Trophoblast cell (in vitro differentiated cells and primary cell): ENCODE measurements around the gene RNF26.

Source experiments
- DNase-seq, 2 donors: peaks; one replicate each; pipeline ENCODE4 v3.0.0-alpha.2; 2016
- H2AFZ ChIP-seq: 2 replicates; pipeline ENCODE4 v1.6.1; 2013; ENCODE audit warnings: low read length, moderate library complexity, mild to moderate bottlenecking; ENCODE audit not compliant: insufficient read depth, poor library complexity
- H2AK5ac ChIP-seq: 2 replicates; pipeline ENCODE4 v1.6.1; 2013; ENCODE audit warnings: mild to moderate bottlenecking, low read length
- H2BK120ac ChIP-seq: 2 replicates; pipeline ENCODE4 v1.6.1; 2013; ENCODE audit warnings: low read length, mild to moderate bottlenecking, moderate library complexity; ENCODE audit not compliant: insufficient read depth, poor library complexity
- H2BK12ac ChIP-seq: 2 replicates; pipeline ENCODE4 v1.6.1; 2013; ENCODE audit warnings: mild to moderate bottlenecking, low read length, moderate library complexity
- H2BK5ac ChIP-seq: 2 replicates; pipeline ENCODE4 v1.6.1; 2013; ENCODE audit warnings: low read length, low read depth, moderate library complexity, mild to moderate bottlenecking; ENCODE audit not compliant: poor library complexity
- H3K14ac ChIP-seq: 2 replicates; pipeline ENCODE4 v1.6.1; 2013; ENCODE audit warnings: mild to moderate bottlenecking, low read length
- H3K18ac ChIP-seq: 2 replicates; pipeline ENCODE4 v1.6.1; 2013; ENCODE audit warnings: mild to moderate bottlenecking, low read length
- H3K23ac ChIP-seq: 2 replicates; pipeline ENCODE4 v1.6.1; 2013; ENCODE audit warnings: low read length
- H3K27ac ChIP-seq: 2 replicates; pipeline ENCODE4 v1.5.1; 2013; ENCODE audit warnings: low read depth, mild to moderate bottlenecking, inconsistent platforms, low read length, moderate library complexity
- H3K27me3 ChIP-seq: 2 replicates; pipeline ENCODE4 v1.6.1; 2013; ENCODE audit warnings: inconsistent platforms, mild to moderate bottlenecking, low read length, moderate library complexity; ENCODE audit not compliant: insufficient read depth
- H3K36me3 ChIP-seq, 2 experiments: 1 replicate in 1 of 2; 2 replicates in 1 of 2; pipeline ENCODE4 v1.6.1; 2013; ENCODE audit warnings: low read length in 2 of 2, mild to moderate bottlenecking in 2 of 2, moderate library complexity in 1 of 2; ENCODE audit not compliant: insufficient read depth in 2 of 2, control insufficient read depth in 1 of 2
- H3K4ac ChIP-seq: 2 replicates; pipeline ENCODE4 v1.6.1; 2013; ENCODE audit warnings: low read depth, mild to moderate bottlenecking, low read length, moderate library complexity
- H3K4me1 ChIP-seq, 2 experiments: 1 replicate in 1 of 2; 2 replicates in 1 of 2; pipeline ENCODE4 v1.6.1; 2013; ENCODE audit warnings: low read length in 2 of 2, mild to moderate bottlenecking in 2 of 2, moderate library complexity in 1 of 2; ENCODE audit not compliant: insufficient read depth in 2 of 2, control insufficient read depth in 1 of 2
- H3K4me2 ChIP-seq: 2 replicates; pipeline ENCODE4 v1.6.1; 2013; ENCODE audit warnings: inconsistent platforms, mild to moderate bottlenecking, low read length, moderate library complexity
- H3K4me3 ChIP-seq: 2 replicates; pipeline ENCODE4 v1.5.1; 2013; ENCODE audit warnings: mild to moderate bottlenecking, low read depth, low read length, inconsistent platforms
- H3K79me1 ChIP-seq: one replicate; pipeline ENCODE4 v1.6.1; 2013; ENCODE audit warnings: low read length
- H3K79me2 ChIP-seq: 2 replicates; pipeline ENCODE4 v1.6.1; 2013; ENCODE audit warnings: low read length, mild to moderate bottlenecking; ENCODE audit not compliant: control insufficient read depth, insufficient read depth, poor library complexity
- H3K9ac ChIP-seq: 2 replicates; pipeline ENCODE4 v1.6.1; 2013; ENCODE audit warnings: mild to moderate bottlenecking, low read length
- H3K9me3 ChIP-seq: 2 replicates; pipeline ENCODE4 v1.6.1; 2013; ENCODE audit warnings: low read depth, mild to moderate bottlenecking, control low read depth, inconsistent platforms, low read length; ENCODE audit not compliant: insufficient read depth
- H4K12ac ChIP-seq: 2 replicates; pipeline ENCODE4 v1.6.1; 2013; ENCODE audit warnings: low read depth, mild to moderate bottlenecking, low read length, moderate library complexity
- H4K8ac ChIP-seq: 2 replicates; pipeline ENCODE4 v1.6.1; 2013; ENCODE audit warnings: low read depth, mild to moderate bottlenecking, low read length, moderate library complexity
- H4K91ac ChIP-seq: one replicate; pipeline ENCODE4 v1.6.1; 2013; ENCODE audit warnings: low read depth, mild to moderate bottlenecking, low read length, moderate library complexity
- WGBS: extraction: QIAGEN DNeasy Blood & Tissue Kit; methylation state at CpG from one replicate; pipeline ENCODE4 v1.1.7; 2013; ENCODE audit warnings: missing lambda C conversion rate; ENCODE audit not compliant: insufficient read length, insufficient coverage; ENCODE audit errors: extremely low coverage; 5-methylcytosine and 5-hydroxymethylcytosine counted together

The RNF26 gene

DNA sequence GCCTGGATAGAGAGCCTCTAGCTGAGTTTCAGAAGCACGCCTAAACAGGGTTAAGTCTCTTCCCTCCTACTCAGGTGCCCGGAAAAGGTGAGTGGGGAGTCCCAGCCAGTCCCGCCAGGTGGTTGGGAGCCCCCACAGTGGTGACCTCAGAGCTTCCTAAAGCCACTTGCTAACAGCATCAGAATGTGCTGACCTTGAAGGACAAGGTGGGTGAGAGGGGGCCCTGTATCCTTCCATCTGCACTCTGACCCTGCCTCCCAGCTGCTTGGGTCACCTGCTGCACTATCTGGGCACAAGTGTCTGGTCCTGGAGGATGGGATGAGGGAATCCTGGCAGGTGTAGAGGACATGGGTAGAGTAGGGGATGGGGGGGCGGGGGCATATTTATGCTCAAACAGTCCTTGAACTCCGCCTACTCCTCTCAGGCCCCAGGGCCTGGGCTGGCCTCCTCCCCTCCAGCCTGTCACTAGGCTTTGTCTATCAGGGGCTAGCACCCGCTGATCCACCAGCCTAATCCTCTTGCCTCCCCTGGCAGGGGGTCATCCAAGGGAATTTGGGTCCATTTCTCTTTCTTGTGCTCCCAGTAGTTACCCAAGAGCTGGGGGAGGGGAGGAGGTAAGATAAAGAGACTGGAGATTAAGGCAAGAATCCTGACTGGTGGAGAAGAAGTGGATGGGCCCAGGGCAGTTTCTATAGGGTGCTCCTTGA is 43.8 kb downstream of the RNF26 start:
- no peaks in the 10 kb centered on the region for H3K79me2 ChIP-seq
- H3K27ac ChIP-seq, result no peak overlapping the region
- no peak overlapping the region for H3K23ac ChIP-seq
- H2BK5ac ChIP-seq, result no peak overlapping the region
- no peak overlapping the region for H2BK12ac ChIP-seq
- H2AFZ ChIP-seq, result no peak overlapping the region
- H3K4me1 ChIP-seq, result peaks cover 16 to 21% of the 10 kb centered on the region in 2 experiments
- no peaks in the 10 kb centered on the region for H3K36me3 ChIP-seq
- no peak overlapping the region for H3K18ac ChIP-seq
- H2AK5ac ChIP-seq, result no peak overlapping the region
- H2BK120ac ChIP-seq, result no peak overlapping the region
- H3K14ac ChIP-seq, result no peak overlapping the region
- DNase-seq, result no peak
- H4K12ac ChIP-seq, result no peak overlapping the region
- WGBS, result no CpG with 5 or more reads among the region's 6 CpGs
- no peak overlapping the region for H3K9ac ChIP-seq
- no peaks in the 10 kb centered on the region for H3K79me1 ChIP-seq
- H3K4me2 ChIP-seq, result no peak overlapping the region
- no peaks in the 10 kb centered on the region for H3K9me3 ChIP-seq
- H3K4ac ChIP-seq, result no peak overlapping the region
- no peak overlapping the region for H3K4me3 ChIP-seq
- H4K8ac ChIP-seq, result no peak overlapping the region
- H4K91ac ChIP-seq, result no peak overlapping the region
- H3K27me3 ChIP-seq, result no peaks in the 10 kb centered on the region

DNA sequence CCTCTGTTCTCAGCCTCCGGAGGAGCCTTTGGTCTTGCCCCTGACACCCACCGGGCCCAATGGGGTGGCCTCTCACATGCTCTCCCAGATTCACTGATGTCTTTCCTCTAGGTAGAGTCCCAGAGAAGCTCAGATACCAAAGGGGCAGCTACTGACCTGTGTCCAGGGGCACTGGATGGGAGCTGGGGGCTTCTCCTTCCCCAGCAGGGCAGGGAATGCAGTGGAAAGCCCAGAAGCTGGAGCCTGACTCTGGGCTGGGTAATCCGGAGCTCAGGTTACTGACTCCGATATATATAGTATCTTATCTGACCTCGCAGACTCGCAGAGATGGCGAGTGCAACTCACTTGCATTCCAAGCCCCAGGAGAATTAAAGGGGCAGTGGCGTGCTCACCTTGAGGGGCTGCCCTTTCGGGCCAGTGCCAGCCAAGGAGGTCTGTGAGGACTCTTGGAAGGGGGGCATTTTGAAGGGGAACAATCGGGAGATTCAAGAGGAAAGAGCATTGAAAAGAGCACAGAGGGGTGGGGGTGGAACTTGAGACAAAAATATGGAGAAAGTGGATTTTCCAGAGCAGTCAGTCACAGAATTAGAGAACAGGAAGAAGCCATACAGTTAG is 44.6 kb downstream of the RNF26 start:
- Histone ChIP-seq H4K8ac (no peak overlapping the region), H3K4me1 (peaks cover 16 to 21% of the 10 kb centered on the region in 2 experiments), H3K14ac (no peak overlapping the region), H3K9me3 (no peaks in the 10 kb centered on the region), H3K27ac (no peak overlapping the region), H2BK120ac (no peak overlapping the region), H3K79me1 (no peaks in the 10 kb centered on the region), H3K36me3 (no peaks in the 10 kb centered on the region), H3K9ac (no peak overlapping the region), H3K23ac (no peak overlapping the region), H4K91ac (no peak overlapping the region), H3K18ac (no peak overlapping the region), H2BK12ac (no peak overlapping the region), H2AK5ac (no peak overlapping the region), H3K4me3 (no peak overlapping the region), H3K79me2 (no peaks in the 10 kb centered on the region), H3K4me2 (peak overlapping the region; percentile 17), H4K12ac (no peak overlapping the region), H3K4ac (no peak overlapping the region), H3K27me3 (no peaks in the 10 kb centered on the region), H2AFZ (no peak overlapping the region), H2BK5ac (no peak overlapping the region)
- no CpG with 5 or more reads among the region's 10 CpGs for WGBS
- DNase-seq, result no peak

DNA sequence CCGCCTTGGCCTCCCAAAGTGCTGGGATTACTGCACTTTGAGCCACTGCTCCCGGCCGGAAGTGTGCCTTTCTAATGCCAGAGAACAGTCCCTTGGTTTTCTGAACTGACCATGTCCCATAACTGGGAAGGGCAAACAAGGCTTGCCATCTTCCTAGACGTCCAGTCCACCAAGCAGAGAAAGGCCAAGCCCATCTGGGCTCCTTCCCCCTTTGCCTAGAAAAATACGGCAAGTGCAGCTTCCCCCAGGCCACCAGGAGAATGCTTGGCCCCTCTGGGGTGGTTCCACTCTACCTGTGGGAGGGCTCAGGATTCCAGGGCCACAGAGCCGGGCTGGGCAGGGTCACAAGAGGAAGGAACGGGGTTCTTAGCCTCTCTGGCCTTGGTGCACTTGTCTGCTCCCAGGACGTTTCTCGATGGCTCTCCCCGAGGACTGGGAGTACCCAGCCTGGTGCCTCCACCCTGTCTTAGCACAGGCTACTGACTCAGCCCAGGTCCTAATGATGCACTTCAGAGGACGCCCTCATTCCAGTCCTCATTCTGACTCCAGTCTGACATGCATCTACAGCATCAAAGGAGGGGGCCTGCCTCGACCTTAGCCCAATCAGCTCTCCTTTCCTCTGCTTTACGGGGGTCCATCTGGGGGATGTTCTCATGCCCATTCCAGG is 46.0 kb downstream of the RNF26 start:
- H3K27ac ChIP-seq, result no peak overlapping the region
- H2AK5ac ChIP-seq, result no peak overlapping the region
- H3K4me2 ChIP-seq, result peak overlapping the region; percentile 83
- H2BK5ac ChIP-seq, result no peak overlapping the region
- no peaks in the 10 kb centered on the region for H3K27me3 ChIP-seq
- H3K4me3 ChIP-seq, result no peak overlapping the region
- no peak overlapping the region for H4K12ac ChIP-seq
- no CpG with 5 or more reads among the region's 13 CpGs for WGBS
- H3K14ac ChIP-seq, result no peak overlapping the region
- DNase-seq, result no peak
- H3K9me3 ChIP-seq, result no peaks in the 10 kb centered on the region
- H3K18ac ChIP-seq, result no peak overlapping the region
- H3K23ac ChIP-seq, result no peak overlapping the region
- no peak overlapping the region for H2BK12ac ChIP-seq
- peaks cover 16 to 21% of the 10 kb centered on the region in 2 experiments for H3K4me1 ChIP-seq
- no peak overlapping the region for H3K4ac ChIP-seq
- no peak overlapping the region for H4K91ac ChIP-seq
- H2BK120ac ChIP-seq, result no peak overlapping the region
- no peaks in the 10 kb centered on the region for H3K79me1 ChIP-seq
- H3K9ac ChIP-seq, result no peak overlapping the region
- no peak overlapping the region for H2AFZ ChIP-seq
- no peaks in the 10 kb centered on the region for H3K79me2 ChIP-seq
- H4K8ac ChIP-seq, result no peak overlapping the region
- H3K36me3 ChIP-seq, result no peaks in the 10 kb centered on the region

DNA sequence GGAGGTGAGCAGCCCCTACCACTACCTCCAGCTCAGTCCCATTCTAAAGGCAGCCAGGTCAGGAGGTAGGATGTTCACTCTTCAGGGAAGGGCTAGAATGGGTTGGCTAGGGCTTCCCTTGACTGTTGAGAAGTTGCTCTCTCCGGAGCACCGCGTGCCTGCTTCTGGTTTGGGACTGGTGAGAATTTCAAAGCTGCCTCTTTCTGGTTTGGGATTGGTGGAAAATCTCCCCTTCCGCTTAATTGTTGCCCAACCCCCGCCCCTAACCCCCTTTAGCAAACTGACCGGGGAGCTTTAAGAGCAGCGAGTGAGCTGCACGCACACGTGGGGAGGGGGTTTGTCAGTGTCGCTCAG is 46.5 kb downstream of the RNF26 start:
- H3K9ac ChIP-seq, result no peak overlapping the region
- no peak overlapping the region for H2BK5ac ChIP-seq
- H3K27ac ChIP-seq, result no peak overlapping the region
- DNase-seq, result no peak
- H3K23ac ChIP-seq, result no peak overlapping the region
- H3K27me3 ChIP-seq, result no peaks in the 10 kb centered on the region
- H3K9me3 ChIP-seq, result no peaks in the 10 kb centered on the region
- no peak overlapping the region for H4K12ac ChIP-seq
- H3K4me1 ChIP-seq, result peaks cover 16 to 21% of the 10 kb centered on the region in 2 experiments
- no peaks in the 10 kb centered on the region for H3K36me3 ChIP-seq
- no peak overlapping the region for H2AK5ac ChIP-seq
- peak overlapping the region; percentile 20 for H2AFZ ChIP-seq
- peak overlapping the region; percentile 83 for H3K4me2 ChIP-seq
- no peak overlapping the region for H2BK120ac ChIP-seq
- H2BK12ac ChIP-seq, result no peak overlapping the region
- H3K14ac ChIP-seq, result no peak overlapping the region
- no peak overlapping the region for H3K18ac ChIP-seq
- no peaks in the 10 kb centered on the region for H3K79me2 ChIP-seq
- H4K8ac ChIP-seq, result no peak overlapping the region
- no peak overlapping the region for H3K4me3 ChIP-seq
- WGBS, result no CpG with 5 or more reads among the region's 10 CpGs
- H3K79me1 ChIP-seq, result no peaks in the 10 kb centered on the region
- no peak overlapping the region for H3K4ac ChIP-seq
- no peak overlapping the region for H4K91ac ChIP-seq
